B cell (primary cell): ENCODE data around the gene ESPN. TPM values are rescaled to one million over a fixed set of nuclear protein-coding genes. Genes with fewer than 3 reads are reported as not detected.
"Not testable (repeated sequence)": the region's sequence is repeated elsewhere in the genome, so short reads cannot be mapped to it uniquely, and the experiment has no call there.

ENCODE experiments used
- ATAC-seq: fragments of 200-7000 bp; cut with Tn5 transposase; one replicate; pipeline ENCODE4 v1.10.0; 2021; ENCODE audit warnings: low read depth, mild to moderate bottlenecking, moderate number of reproducible peaks, moderate library complexity
- CTCF ChIA-PET: fragments of 350-600 bp; sonication (Branson Sonifier 250); formaldehyde crosslinking; loops from one replicate; lab custom pipeline; 2021; ENCODE audit warnings: antibody characterized with exemption, inconsistent platforms; lab: Charles Lee
- POLR2A ChIA-PET: fragments of 350-600 bp; sonication (Branson Sonifier 250); formaldehyde crosslinking; loops from one replicate; lab custom pipeline; 2021; ENCODE audit warnings: antibody characterized with exemption; lab: Charles Lee
- DNase-seq: peaks from one replicate; pipeline ENCODE4 v3.0.0; 2013
- H2AFZ ChIP-seq: 2 replicates; pipeline ENCODE4 v1.6.1; 2012; ENCODE audit warnings: mild to moderate bottlenecking, low read depth, low read length; ENCODE audit not compliant: insufficient read depth, poor library complexity, severe bottlenecking
- H3K27ac ChIP-seq, 2 donors: 1 replicate in 1 of 2; 2 replicates in 1 of 2; pipeline ENCODE4 v1.5.1; 2012 to 2013; ENCODE audit warnings: low read length in 2 of 2, mild to moderate bottlenecking in 2 of 2, moderate library complexity in 1 of 2
- H3K27me3 ChIP-seq, 4 experiments: fragments of 200-600 bp in 1 of 4; sonication (generic) in 1 of 4; replicated peaks in 1 of 4; 1 replicate in 2 of 4; 2 replicates in 2 of 4; pipeline versions ENCODE4 v1.6.1 to v1.7.0; 2013 to 2016; ENCODE audit warnings: low read length in 3 of 4, mild to moderate bottlenecking in 2 of 4, mixed read lengths in 1 of 4, moderate library complexity in 1 of 4; ENCODE audit not compliant: insufficient read depth in 4 of 4, control insufficient read depth in 3 of 4; ENCODE audit errors: control extremely low read depth in 1 of 4
- H3K36me3 ChIP-seq, 2 experiments: replicated peaks in 1 of 2; 1 replicate in 1 of 2; 2 replicates in 1 of 2; pipeline versions ENCODE4 v1.6.1 to v1.7.1; 2013; ENCODE audit warnings: low read length in 1 of 2; ENCODE audit not compliant: insufficient read depth in 2 of 2, control insufficient read depth in 1 of 2; ENCODE audit errors: control extremely low read depth in 1 of 2, extremely low read depth in 1 of 2
- H3K4me1 ChIP-seq, 2 donors: fragments of 200-600 bp in 1 of 2; sonication (generic) in 1 of 2; 1 replicate in 1 of 2; 2 replicates in 1 of 2; pipeline versions ENCODE4 v1.5.1 to v1.6.1; 2013 to 2017; ENCODE audit warnings: low read length in 2 of 2; ENCODE audit not compliant: control insufficient read depth in 2 of 2, insufficient read depth in 2 of 2
- H3K4me2 ChIP-seq: replicated peaks from 2 replicates; pipeline ENCODE3; 2012; ENCODE audit warnings: mild to moderate bottlenecking, low read depth, low read length; ENCODE audit not compliant: poor library complexity, severe bottlenecking
- H3K4me3 ChIP-seq, 5 experiments: fragments of 200-600 bp in 1 of 5; sonication (generic) in 1 of 5; 1 replicate in 3 of 5; 2 replicates in 2 of 5; pipeline versions ENCODE4 v1.5.1 to v1.7.0; 2011 to 2016; ENCODE audit warnings: low read length in 4 of 5, mild to moderate bottlenecking in 4 of 5, low read depth in 2 of 5, control low read depth in 1 of 5, moderate library complexity in 1 of 5; ENCODE audit not compliant: insufficient read depth in 1 of 5; ENCODE audit errors: control extremely low read depth in 1 of 5, extremely low read depth in 1 of 5
- H3K79me2 ChIP-seq: fragments of 200-600 bp; sonication (generic); one replicate; pipeline ENCODE4 v1.6.0; 2016; ENCODE audit warnings: low read length; ENCODE audit not compliant: control insufficient read depth, insufficient read depth
- H3K9ac ChIP-seq: fragments of 200-600 bp; sonication (generic); 2 replicates; pipeline ENCODE4 v1.6.1; 2017; ENCODE audit warnings: mild to moderate bottlenecking, low read length, moderate library complexity
- H3K9me3 ChIP-seq, 3 donors: one replicate each; pipeline versions ENCODE4 v1.6.1 to v1.7.1; 2013; ENCODE audit warnings: low read length in 2 of 3; ENCODE audit not compliant: control insufficient read depth in 2 of 3, insufficient read depth in 1 of 3; ENCODE audit errors: control extremely low read depth in 1 of 3
- H4K20me1 ChIP-seq: 2 replicates; pipeline ENCODE4 v1.6.0; 2012; ENCODE audit warnings: mild to moderate bottlenecking, low read length; ENCODE audit not compliant: insufficient read depth, control insufficient read depth, poor library complexity, severe bottlenecking
- H3K27ac Mint-ChIP-seq: one replicate; pipeline ENCODE4 v1.8.0; 2021; ENCODE audit warnings: mixed read lengths
- H3K27me3 Mint-ChIP-seq: one replicate; pipeline ENCODE4 v1.8.0; 2021; ENCODE audit warnings: mixed read lengths
- H3K4me1 Mint-ChIP-seq: one replicate; pipeline ENCODE4 v1.8.0; 2021; ENCODE audit warnings: mixed read lengths
- H3K4me3 Mint-ChIP-seq: one replicate; pipeline ENCODE4 v1.8.0; 2021; ENCODE audit warnings: mixed read lengths
- H3K9me3 Mint-ChIP-seq: one replicate; pipeline ENCODE4 v1.8.0; 2022; ENCODE audit warnings: mixed read lengths; ENCODE audit not compliant: insufficient read depth
- CTCF ChIP-seq: fragments of 200-600 bp; IDR thresholded peaks from one replicate; pipeline ENCODE4 v1.8.0; 2022; ENCODE audit warnings: antibody characterized with exemption, mild to moderate bottlenecking
- EZH2 ChIP-seq: IDR thresholded peaks from 2 replicates; pipeline ENCODE4 v1.6.1; 2012; ENCODE audit warnings: borderline replicate concordance, low read depth, mild to moderate bottlenecking, moderate library complexity, low read length; ENCODE audit not compliant: insufficient read depth, poor library complexity, severe bottlenecking
- WGBS: methylation state at CpG from one replicate; pipeline ENCODE4 v1.1.5; 2013; ENCODE audit warnings: missing lambda C conversion rate; ENCODE audit not compliant: insufficient coverage; 5-methylcytosine and 5-hydroxymethylcytosine counted together
- intact Hi-C: fragments of 100-400 bp; cut with micrococcal nuclease; formaldehyde crosslinking; loops from one replicate; pipeline ENCODE4 v1.10.0; 2022
- polyA plus RNA-seq: library from polyadenylated mRNA; depleted of rRNA; stranded (reverse); fragments of >200 nt; gene quantifications from 2 replicates; pipeline ENCODE4 v1.2.3, GENCODE V29; 2012
- total RNA-seq, 2 donors: library from RNA; stranded (reverse); fragments of 120-200 nt in 1 of 2; gene quantifications; 1 replicate in 1 of 2; 2 replicates in 1 of 2; pipeline versions ENCODE4 v1.2.3 to v1.2.4, GENCODE V29; 2013 to 2022

Gene ESPN
- total and polyA plus RNA-seq, 2 donors (not counting 1 experiment from before 2014, with no cell fraction given), result 0.19 to 0.25 TPM

- TF ChIP-seq CTCF (no peak), EZH2 (no peak)
- Histone ChIP-seq H3K79me2 (no peaks in the 10 kb centered on the region), H3K9ac (no peak overlapping the region), H2AFZ (no peak overlapping the region), H3K9me3 (peaks cover 0 to 12% (median 0%) of the 10 kb centered on the region in 3 donors), H4K20me1 (no peaks in the 10 kb centered on the region), H3K27ac (no peak overlapping the region), H3K36me3 (no peaks in the 10 kb centered on the region), H3K4me2 (no peak overlapping the region), H3K27me3 (peaks cover 0 to 48% (median 18%) of the 10 kb centered on the region in 4 experiments), H3K4me1 (peaks cover 19 to 24% of the 10 kb centered on the region in 2 donors), H3K4me3 (no peak overlapping the region)
- Mint-ChIP-seq H3K9me3 (no peaks in the 10 kb centered on the region), H3K4me3 (no peak overlapping the region), H3K27me3 (peaks cover 37% of the 10 kb centered on the region), H3K4me1 (peaks cover 11% of the 10 kb centered on the region), H3K27ac (no peak overlapping the region)
- CTCF ChIA-PET, result no interaction called here
- POLR2A ChIA-PET, result no interaction called here
- 88% methylated on average over 21 of the region's 26 CpGs for WGBS
- DNase-seq (no peak), ATAC-seq (no peak)
- intact Hi-C loops, result no loop called here
These were observed 3.1 kb downstream of the ESPN start for GRCh38 chr1:6427441-6428390.

DNA sequence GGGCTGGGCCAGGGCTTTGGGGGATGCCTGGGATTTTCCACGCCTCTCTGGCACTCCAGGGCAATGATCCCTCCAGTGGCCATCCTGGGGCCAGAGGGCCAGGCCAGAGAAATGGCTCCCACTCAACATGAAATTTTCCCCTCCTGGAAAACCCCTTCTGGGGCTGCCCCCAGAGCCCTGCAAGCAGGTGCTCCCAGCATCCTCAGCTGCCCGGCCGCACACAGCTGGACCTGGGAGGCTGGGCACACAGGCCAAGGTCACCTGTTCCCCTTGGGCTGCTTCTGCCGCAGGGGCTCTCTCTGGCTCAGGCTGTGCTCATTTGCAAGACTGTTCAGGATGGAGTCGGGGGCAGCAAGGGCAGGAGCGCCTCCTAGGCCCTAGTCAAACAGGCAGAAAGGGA is 3.9 kb downstream of the ESPN start:
- H3K27me3 Mint-ChIP-seq, result peaks cover 32% of the 10 kb centered on the region
- H3K79me2 ChIP-seq, CTCF ChIA-PET, H3K9ac ChIP-seq, H4K20me1 ChIP-seq, H3K9me3 Mint-ChIP-seq, H3K4me3 ChIP-seq, ATAC-seq, H2AFZ ChIP-seq, H3K36me3 ChIP-seq, H3K4me2 ChIP-seq, H3K4me3 Mint-ChIP-seq, H3K27ac ChIP-seq, intact Hi-C loops, POLR2A ChIA-PET, DNase-seq, H3K27ac Mint-ChIP-seq, H3K4me1 Mint-ChIP-seq: not testable (repeated sequence)
- Histone ChIP-seq H3K9me3 (peaks cover 0 to 12% (median 0%) of the 10 kb centered on the region in 3 donors), H3K27me3 (peaks cover 0 to 41% (median 15%) of the 10 kb centered on the region in 4 experiments), H3K4me1 (peaks cover 15 to 20% of the 10 kb centered on the region in 2 donors)
- WGBS, result 63% methylated on average over 6 of the region's 6 CpGs

DNA sequence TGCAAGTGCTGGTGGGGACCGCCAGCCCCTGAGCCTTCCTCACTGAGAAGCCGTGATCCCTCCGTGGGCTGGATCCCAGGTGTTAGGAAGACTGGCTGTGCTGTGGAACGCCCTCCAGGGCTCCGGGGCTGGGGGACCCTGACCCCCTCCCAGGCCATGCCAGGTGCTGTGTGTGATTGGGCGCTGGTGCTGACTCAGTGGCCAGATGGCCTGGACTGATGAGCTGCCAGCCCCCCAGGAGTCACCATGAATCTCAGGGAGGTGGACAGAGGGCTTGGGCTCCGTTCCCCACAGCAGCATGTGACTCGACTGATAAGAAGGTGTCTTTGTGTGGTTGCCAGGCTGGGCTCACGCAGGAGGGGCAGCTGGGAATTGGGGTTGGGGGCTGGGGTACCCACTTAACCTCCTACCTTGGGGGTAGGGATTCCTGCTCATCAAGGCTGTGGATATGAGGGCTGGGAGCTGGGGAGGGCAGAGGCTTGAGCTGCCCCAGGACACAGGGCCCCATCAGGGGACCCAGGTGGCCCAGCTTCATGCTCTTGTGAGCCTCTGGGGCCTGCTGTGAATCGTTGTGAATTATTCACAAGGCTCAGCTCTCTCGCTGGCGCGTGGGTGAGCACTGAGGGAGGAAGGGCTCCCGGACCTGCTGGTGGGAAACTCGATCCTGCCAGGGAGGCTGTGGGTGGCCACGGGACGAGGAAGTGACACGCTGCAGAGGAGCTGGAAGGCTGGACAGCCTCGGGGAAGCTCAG is 5.3 kb downstream of the ESPN start:
- POLR2A ChIA-PET, H3K4me3 ChIP-seq, H3K4me2 ChIP-seq, H3K79me2 ChIP-seq, intact Hi-C loops, H3K4me1 Mint-ChIP-seq, H3K4me1 ChIP-seq, H3K27ac ChIP-seq, H4K20me1 ChIP-seq, ATAC-seq, H3K9ac ChIP-seq, H2AFZ ChIP-seq, H3K4me3 Mint-ChIP-seq, DNase-seq, H3K36me3 ChIP-seq, H3K27ac Mint-ChIP-seq, H3K9me3 ChIP-seq, H3K9me3 Mint-ChIP-seq: not testable (repeated sequence)
- CTCF ChIA-PET, result interaction anchor here (0.5 to 1.3 kb wide), 2 partner anchors 9 to 13 kb away, joined by 3 to 5 read pairs; no protein-coding TSS in a partner anchor
- peaks cover 0 to 30% (median 7%) of the 10 kb centered on the region in 4 experiments for H3K27me3 ChIP-seq
- H3K27me3 Mint-ChIP-seq, result peaks cover 32% of the 10 kb centered on the region
- WGBS, result 17% methylated on average over 13 of the region's 19 CpGs
